ENCODE measurements around the gene C1orf174.

Gene C1orf174

DNA sequence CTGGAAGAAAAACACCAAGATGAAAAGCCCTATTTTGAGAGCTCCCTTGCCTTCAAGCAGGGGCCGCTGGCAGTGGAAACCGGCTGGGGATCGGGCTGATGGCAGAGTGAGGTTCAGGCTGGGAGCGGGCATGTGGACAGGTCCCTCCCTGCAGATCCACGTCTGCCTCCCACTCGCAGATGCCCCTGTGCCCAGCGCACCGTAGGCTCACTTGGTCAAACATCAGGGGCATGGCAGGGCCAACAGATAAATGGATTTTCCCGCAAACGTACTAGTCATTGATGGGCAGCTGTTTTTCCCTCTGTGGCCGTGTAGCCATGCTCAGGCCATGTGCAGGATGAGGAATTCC lies 6.6 kb upstream of the C1orf174 start:
- no peaks in the 10 kb centered on the region for H3K9me3 ChIP-seq (ENCODE audit: insufficient read depth, low read length)
- H3K4me2 ChIP-seq (ENCODE audit: low read depth, low read length, poor library complexity, severe bottlenecking) = no peak overlapping the region
- H3K79me2 ChIP-seq (ENCODE audit: insufficient read depth, low read length) = no peaks in the 10 kb centered on the region
- H3K36me3 ChIP-seq (ENCODE audit: low read length) = no peaks in the 10 kb centered on the region
- H3F3A ChIP-seq (ENCODE audit: insufficient read depth) = peaks cover 19% of the 10 kb centered on the region; the same call in 1 of the 2 replicates
- no peaks in the 10 kb centered on the region for H3K27me3 ChIP-seq (ENCODE audit: low read length)
- no peak overlapping the region for H3K4me3 ChIP-seq (ENCODE audit: insufficient read depth, low read length, poor library complexity, severe bottlenecking)
- no peak overlapping the region for H2AFZ ChIP-seq (ENCODE audit: low read depth, low read length, severe bottlenecking)
- no peak overlapping the region for H3K9ac ChIP-seq (ENCODE audit: low read length)
- no peaks in the 10 kb centered on the region for H4K20me1 ChIP-seq (ENCODE audit: low read depth, low read length)
- H3K9me2 ChIP-seq (replicated peaks; ENCODE audit: insufficient read depth, low read length) = no peaks in the 10 kb centered on the region
- no peak overlapping the region for H3K27ac ChIP-seq (ENCODE audit: low read depth, low read length)
- TF ChIP-seq EZH2phosphoT487 (conservative IDR thresholded peaks at IDR 0.05; ENCODE audit: low read length) (no peak), CTCF (IDR thresholded peaks at IDR 0.05; ENCODE audit: insufficient read depth, low read length, poor library complexity, severe bottlenecking) (no peak)

- TF ChIP-seq EZH2phosphoT487 (conservative IDR thresholded peaks at IDR 0.05; ENCODE audit: low read length) (no peak), CTCF (IDR thresholded peaks at IDR 0.05; ENCODE audit: insufficient read depth, low read length, poor library complexity, severe bottlenecking) (no peak)
- no peaks in the 10 kb centered on the region for H3K27me3 ChIP-seq (ENCODE audit: low read length)
- no peak overlapping the region for H3K27ac ChIP-seq (ENCODE audit: low read depth, low read length)
- no peaks in the 10 kb centered on the region for H3K79me2 ChIP-seq (ENCODE audit: insufficient read depth, low read length)
- H2AFZ ChIP-seq (ENCODE audit: low read depth, low read length, severe bottlenecking) = no peak overlapping the region
- no peaks in the 10 kb centered on the region for H3K9me3 ChIP-seq (ENCODE audit: insufficient read depth, low read length)
- H3K4me2 ChIP-seq (ENCODE audit: low read depth, low read length, poor library complexity, severe bottlenecking) = no peak overlapping the region
- no peaks in the 10 kb centered on the region for H3K9me2 ChIP-seq (replicated peaks; ENCODE audit: insufficient read depth, low read length)
- no peaks in the 10 kb centered on the region for H4K20me1 ChIP-seq (ENCODE audit: low read depth, low read length)
- no peaks in the 10 kb centered on the region for H3K36me3 ChIP-seq (ENCODE audit: low read length)
- H3F3A ChIP-seq (ENCODE audit: insufficient read depth) = peaks cover 19% of the 10 kb centered on the region; the same call in 1 of the 2 replicates
- H3K9ac ChIP-seq (ENCODE audit: low read length) = no peak overlapping the region
- H3K4me3 ChIP-seq (ENCODE audit: insufficient read depth, low read length, poor library complexity, severe bottlenecking) = no peak overlapping the region
Measured at GRCh38 chr1:3905953-3906671, 6.0 kb upstream of the C1orf174 start.

- no peaks in the 10 kb centered on the region for H3K9me3 ChIP-seq (ENCODE audit: insufficient read depth, low read length)
- no peaks in the 10 kb centered on the region for H3K9me2 ChIP-seq (replicated peaks; ENCODE audit: insufficient read depth, low read length)
- TF ChIP-seq CTCF (IDR thresholded peaks at IDR 0.05; ENCODE audit: insufficient read depth, low read length, poor library complexity, severe bottlenecking) (no peak), EZH2phosphoT487 (conservative IDR thresholded peaks at IDR 0.05; ENCODE audit: low read length) (no peak)
- no peaks in the 10 kb centered on the region for H3K79me2 ChIP-seq (ENCODE audit: insufficient read depth, low read length)
- no peaks in the 10 kb centered on the region for H3K36me3 ChIP-seq (ENCODE audit: low read length)
- no peak overlapping the region for H3K4me2 ChIP-seq (ENCODE audit: low read depth, low read length, poor library complexity, severe bottlenecking)
- H4K20me1 ChIP-seq (ENCODE audit: low read depth, low read length) = no peaks in the 10 kb centered on the region
- H3K27ac ChIP-seq (ENCODE audit: low read depth, low read length) = no peak overlapping the region
- H3K27me3 ChIP-seq (ENCODE audit: low read length) = no peaks in the 10 kb centered on the region
- H3K4me3 ChIP-seq (ENCODE audit: insufficient read depth, low read length, poor library complexity, severe bottlenecking) = no peak overlapping the region
- peaks cover 19% of the 10 kb centered on the region; the same call in 1 of the 2 replicates for H3F3A ChIP-seq (ENCODE audit: insufficient read depth)
- no peak overlapping the region for H3K9ac ChIP-seq (ENCODE audit: low read length)
- no peak overlapping the region for H2AFZ ChIP-seq (ENCODE audit: low read depth, low read length, severe bottlenecking)
Measured at GRCh38 chr1:3905266-3905952, 5.3 kb upstream of the C1orf174 start.
